ENCODE measurements around the gene CPM. TPM values are rescaled to one million over a fixed set of nuclear protein-coding genes. Genes with fewer than 3 reads are reported as not detected.

CPM gene
- total and polyA plus RNA-seq, 2 of the 4 experiments (the other 2 are of a cell fraction) = 2.0 to 8.8 TPM

DNA sequence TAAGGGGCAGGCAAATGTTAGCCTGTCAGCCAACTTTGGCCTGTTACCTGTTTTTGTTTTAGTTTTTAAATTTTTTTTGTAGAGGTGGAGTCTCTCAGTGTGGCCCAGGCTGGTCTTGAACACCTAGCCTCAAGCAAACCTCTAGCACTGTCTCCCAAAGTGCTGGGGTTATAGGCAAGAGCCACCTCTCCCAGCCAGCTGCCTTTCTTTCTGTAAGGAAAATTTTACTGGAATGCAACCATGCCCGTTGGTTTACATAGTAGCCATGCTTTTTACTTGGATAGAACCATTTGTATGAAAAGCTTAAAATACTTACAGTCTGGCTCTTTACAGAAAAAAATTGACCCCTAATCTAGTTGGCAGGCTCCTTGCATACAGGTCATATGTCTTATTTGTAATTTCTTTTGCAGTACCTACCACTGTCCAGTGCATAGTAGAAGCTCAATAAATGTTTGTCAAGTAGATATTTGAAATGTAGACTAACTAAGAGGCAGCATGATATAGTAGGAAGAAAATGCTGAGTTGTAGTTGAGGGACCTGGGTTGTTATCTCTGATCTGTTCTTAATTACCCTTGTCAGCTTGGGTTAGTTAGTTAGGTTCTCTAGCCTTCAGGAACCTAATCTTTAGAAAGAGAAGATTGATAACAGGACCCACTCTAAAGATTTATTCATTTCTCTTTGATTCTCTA is 120.3 kb downstream of the CPM start:
- ChIA-PET POLR2A (ENCODE audit: unreplicated experiment) (interaction anchor here (0.6 kb wide), 1 partner anchor 37 kb away, joined by 6 read pairs; no protein-coding TSS in a partner anchor), CTCF (interaction anchor here (1.4 kb wide), 1 partner anchor 9 kb away, joined by 4 read pairs; no protein-coding TSS in a partner anchor)
- H3K36me3 ChIP-seq (ENCODE audit: control insufficient read depth, insufficient read depth, low read length) = peaks cover 45% of the 10 kb centered on the region
- no peak overlapping the region for H2AK5ac ChIP-seq (ENCODE audit: low read depth, low read length)
- BruUV-seq (replicated peaks) = no TSS peak
- no peak overlapping the region for H3K4me3 ChIP-seq (ENCODE audit: insufficient read depth, low read depth, low read length)
- H4K8ac ChIP-seq (ENCODE audit: low read depth in 2 of 2, low read length in 2 of 2) = no peak overlapping the region
- H3K27ac ChIP-seq (ENCODE audit: insufficient read depth, low read length) = no peak overlapping the region
- H3K23ac ChIP-seq (ENCODE audit: low read depth, low read length) = no peak overlapping the region; the same call in 1 of the 2 replicates
- no peaks in the 10 kb centered on the region for H3K9me1 ChIP-seq (ENCODE audit: insufficient read depth, low read length)
- no peaks in the 10 kb centered on the region for H3K27me3 ChIP-seq (ENCODE audit: control insufficient read depth, insufficient read depth, low read length)
- no peak overlapping the region for H2BK120ac ChIP-seq (ENCODE audit: low read depth, low read length)
- no peak overlapping the region for H4K5ac ChIP-seq (ENCODE audit: low read depth, low read length)
- H2AK9ac ChIP-seq (replicated peaks; ENCODE audit: low read depth, low read length, poor library complexity) = no peak overlapping the region
- H3K4me2 ChIP-seq (ENCODE audit: low read depth, low read length) = peak overlapping the region; percentile 39; the same call in 1 of the 2 replicates
- peak overlapping the region; percentile 9 for H2BK5ac ChIP-seq (ENCODE audit: low read depth, low read length, poor library complexity, severe bottlenecking)
- no peak for DNase-seq
- H3K4ac ChIP-seq (ENCODE audit: low read depth, low read length) = no peak overlapping the region
- no peak for ATAC-seq (ENCODE audit: low read depth)
- H4K20me1 ChIP-seq (ENCODE audit: insufficient read depth, low read length) = peaks cover 45% of the 10 kb centered on the region
- peaks cover 19 to 20% of the 10 kb centered on the region in 2 experiments for H3K79me1 ChIP-seq (ENCODE audit: low read depth in 1 of 2, low read length in 2 of 2)
- H2BK15ac ChIP-seq (ENCODE audit: low read depth, low read length) = no peak overlapping the region
- no peak overlapping the region for H3K18ac ChIP-seq (ENCODE audit: low read depth, low read length)
- H3K56ac ChIP-seq (ENCODE audit: extremely low read depth, insufficient read depth, low read length) = no peak overlapping the region
- intact Hi-C loops (cut with micrococcal nuclease) = no loop called here
- H2BK20ac ChIP-seq (ENCODE audit: low read depth, low read length) = no peak overlapping the region
- H3K9ac ChIP-seq (ENCODE audit: low read depth, low read length) = no peak overlapping the region
- H3K9me3 ChIP-seq (ENCODE audit: control insufficient read depth, insufficient read depth, low read length) = no peaks in the 10 kb centered on the region
- no peak overlapping the region; the same call in 1 of the 2 replicates for H3K14ac ChIP-seq (replicated peaks; ENCODE audit: low read depth, low read length)
- dilution Hi-C loops (cut with HindIII; ENCODE audit: low sequenced_read_pairs, unreplicated experiment) = no loop called here
- H4K91ac ChIP-seq (ENCODE audit: insufficient read depth, low read depth, low read length) = no peak overlapping the region
- in situ Hi-C loops (cut with MboI; ENCODE audit: low sequenced_read_pairs) = no loop called here
- no CpG with 5 or more reads among the region's 1 CpG for WGBS, 2 experiments (ENCODE audit: extremely low coverage in 2 of 2, insufficient read length in 1 of 2)
- peaks cover 2% of the 10 kb centered on the region; the same call in 1 of the 2 replicates for H3K4me1 ChIP-seq (ENCODE audit: control insufficient read depth, insufficient read depth, low read length)
- no peak overlapping the region for H2AFZ ChIP-seq (replicated peaks; ENCODE audit: low read length, poor library complexity)
- TF ChIP-seq NFE2L2 (IDR thresholded peaks at IDR 0.05; ENCODE audit: low read depth, low read length) (no peak), RFX5 (IDR thresholded peaks at IDR 0.05; ENCODE audit: low read depth, low read length) (no peak), MAFK (IDR thresholded peaks at IDR 0.05; ENCODE audit: low read depth, low read length) (no peak), BHLHE40 (IDR thresholded peaks at IDR 0.05; ENCODE audit: low read depth, low read length) (no peak), CEBPB (IDR thresholded peaks at IDR 0.05; ENCODE audit: low read depth, low read length) (no peak), RCOR1 (IDR thresholded peaks at IDR 0.05; ENCODE audit: insufficient replicate concordance, low read length) (no peak), SMC3 (IDR thresholded peaks at IDR 0.05; ENCODE audit: low read depth, low read length) (no peak), RAD21 (IDR thresholded peaks at IDR 0.05; ENCODE audit: low read length) (no peak), CTCF (conservative IDR thresholded peaks at IDR 0.05; ENCODE audit: low read depth, low read length) (no peak), MXI1 (IDR thresholded peaks at IDR 0.05; ENCODE audit: borderline replicate concordance, low read depth, low read length) (no peak), POLR2A (IDR thresholded peaks at IDR 0.05; ENCODE audit: low read depth, low read length) (no peak)
- TF ChIP-seq, protein P1, sequence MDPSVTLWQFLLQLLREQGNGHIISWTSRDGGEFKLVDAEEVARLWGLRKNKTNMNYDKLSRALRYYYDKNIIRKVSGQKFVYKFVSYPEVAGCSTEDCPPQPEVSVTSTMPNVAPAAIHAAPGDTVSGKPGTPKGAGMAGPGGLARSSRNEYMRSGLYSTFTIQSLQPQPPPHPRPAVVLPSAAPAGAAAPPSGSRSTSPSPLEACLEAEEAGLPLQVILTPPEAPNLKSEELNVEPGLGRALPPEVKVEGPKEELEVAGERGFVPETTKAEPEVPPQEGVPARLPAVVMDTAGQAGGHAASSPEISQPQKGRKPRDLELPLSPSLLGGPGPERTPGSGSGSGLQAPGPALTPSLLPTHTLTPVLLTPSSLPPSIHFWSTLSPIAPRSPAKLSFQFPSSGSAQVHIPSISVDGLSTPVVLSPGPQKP (IDR thresholded peaks at IDR 0.05; ENCODE audit: borderline replicate concordance, low read depth, low read length) = no peak
